Breast epithelium (tissue), 3 donors: Measurements from ENCODE around the gene SCN1A.

ENCODE experiments used
- POLR2A ChIP-seq: fragments of 450-650 bp; IDR thresholded peaks from one replicate; pipeline ENCODE4 v1.6.1; 2016; ENCODE audit warnings: antibody characterized with exemption, mild to moderate bottlenecking, moderate library complexity
- POLR2AphosphoS5 ChIP-seq, 3 donors: sonication (generic); formaldehyde crosslinking; IDR thresholded peaks; one replicate each; pipeline ENCODE4 v1.6.1; 2017; ENCODE audit warnings: antibody characterized with exemption in 3 of 3
- TF ChIP-seq, protein P1 (sequence below), 3 donors: fragments of 450-650 bp; IDR thresholded peaks; one replicate each; pipeline ENCODE4 v1.5.1; 2016 to 2017; ENCODE audit warnings: antibody characterized with exemption in 3 of 3, mild to moderate bottlenecking in 3 of 3, moderate library complexity in 3 of 3

DNA sequence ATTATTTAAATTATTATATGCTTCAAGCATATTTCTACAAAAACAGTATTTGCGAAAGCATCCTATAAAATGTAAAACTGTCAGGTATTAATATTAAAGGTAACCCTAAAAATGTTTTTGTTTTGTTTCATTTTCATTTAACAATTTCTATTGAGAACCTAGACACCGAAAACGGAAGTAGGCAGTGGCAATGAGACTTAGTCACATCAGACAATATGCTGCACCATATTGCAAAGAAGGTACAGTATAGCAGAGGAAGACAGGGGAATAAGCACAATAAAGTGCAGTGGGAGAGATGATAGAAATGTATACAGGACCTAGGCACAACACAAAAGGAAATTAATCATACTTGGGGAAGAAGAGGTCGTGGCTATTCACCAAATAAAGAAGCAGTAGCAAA lies 12.2 kb downstream of the SCN1A start:
- TF ChIP-seq POLR2A (no peak), POLR2AphosphoS5 (IDR thresholded peaks at IDR 0.05) (no peak)
- TF ChIP-seq, protein P1, sequence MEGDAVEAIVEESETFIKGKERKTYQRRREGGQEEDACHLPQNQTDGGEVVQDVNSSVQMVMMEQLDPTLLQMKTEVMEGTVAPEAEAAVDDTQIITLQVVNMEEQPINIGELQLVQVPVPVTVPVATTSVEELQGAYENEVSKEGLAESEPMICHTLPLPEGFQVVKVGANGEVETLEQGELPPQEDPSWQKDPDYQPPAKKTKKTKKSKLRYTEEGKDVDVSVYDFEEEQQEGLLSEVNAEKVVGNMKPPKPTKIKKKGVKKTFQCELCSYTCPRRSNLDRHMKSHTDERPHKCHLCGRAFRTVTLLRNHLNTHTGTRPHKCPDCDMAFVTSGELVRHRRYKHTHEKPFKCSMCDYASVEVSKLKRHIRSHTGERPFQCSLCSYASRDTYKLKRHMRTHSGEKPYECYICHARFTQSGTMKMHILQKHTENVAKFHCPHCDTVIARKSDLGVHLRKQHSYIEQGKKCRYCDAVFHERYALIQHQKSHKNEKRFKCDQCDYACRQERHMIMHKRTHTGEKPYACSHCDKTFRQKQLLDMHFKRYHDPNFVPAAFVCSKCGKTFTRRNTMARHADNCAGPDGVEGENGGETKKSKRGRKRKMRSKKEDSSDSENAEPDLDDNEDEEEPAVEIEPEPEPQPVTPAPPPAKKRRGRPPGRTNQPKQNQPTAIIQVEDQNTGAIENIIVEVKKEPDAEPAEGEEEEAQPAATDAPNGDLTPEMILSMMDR (IDR thresholded peaks at IDR 0.05): no peak
